PC-3 (cell line): ENCODE data around the gene IDE. TPM values are rescaled to one million over a fixed set of nuclear protein-coding genes. Genes with fewer than 3 reads are reported as not detected.
A peak's percentile ranks its signal among the peaks of the same experiment; 100 is the strongest.

Source experiments
- ATAC-seq: fragments of 200-7000 bp; cut with Tn5 transposase; 2 replicates; pipeline ENCODE4 v1.9.1; 2020; ENCODE audit warnings: mild to moderate bottlenecking, moderate library complexity
- BruUV-seq: library from RNA; stranded (reverse); fragments of 400-500 nt; replicated peaks from 2 replicates; lab custom pipeline; 2021; lab: Mats Ljungman, UMichigan
- CTCF ChIA-PET: fragments of 300-600 bp; sonication (Branson Sonifier 250); formaldehyde crosslinking; loops from one replicate; lab custom pipeline; 2022; ENCODE audit warnings: antibody characterized with exemption; lab: Charles Lee
- POLR2A ChIA-PET: fragments of 300-600 bp; sonication (Branson Sonifier 250); formaldehyde crosslinking; loops from one replicate; lab custom pipeline; 2022; ENCODE audit warnings: antibody characterized with exemption; ENCODE audit not compliant: unreplicated experiment; lab: Charles Lee
- DNase-seq: peaks from one replicate; pipeline ENCODE4 v3.0.0-alpha.2; 2015
- H2AFZ ChIP-seq: fragments of 300-600 bp; sonication (generic); 2 replicates; pipeline ENCODE4 v1.6.0; 2016; ENCODE audit warnings: antibody characterized with exemption, low read length
- H3F3A ChIP-seq: fragments of 300-600 bp; sonication (generic); one replicate; pipeline ENCODE4 v1.6.0; 2017; ENCODE audit warnings: antibody characterized with exemption, low read length, control low read depth, mild to moderate bottlenecking; ENCODE audit not compliant: unreplicated experiment
- H3K27ac ChIP-seq: fragments of 300-600 bp; sonication (generic); 2 replicates; pipeline ENCODE4 v1.5.1; 2016; ENCODE audit warnings: mild to moderate bottlenecking, low read length
- H3K27me3 ChIP-seq: fragments of 300-600 bp; sonication (generic); 2 replicates; pipeline ENCODE4 v1.6.1; 2016; ENCODE audit warnings: low read length, mixed read lengths
- H3K36me3 ChIP-seq: fragments of 300-600 bp; sonication (generic); 2 replicates; pipeline ENCODE4 v1.6.1; 2016; ENCODE audit warnings: low read depth, mixed run types, low read length, mixed read lengths
- H3K4me1 ChIP-seq: fragments of 300-600 bp; sonication (generic); 2 replicates; pipeline ENCODE4 v1.5.1; 2016; ENCODE audit warnings: low read length; ENCODE audit not compliant: insufficient read depth
- H3K4me2 ChIP-seq: fragments of 300-600 bp; sonication (generic); 2 replicates; pipeline ENCODE4 v1.6.0; 2016; ENCODE audit warnings: low read length
- H3K4me3 ChIP-seq: fragments of 300-600 bp; sonication (generic); 2 replicates; pipeline ENCODE4 v1.5.1; 2016; ENCODE audit warnings: mild to moderate bottlenecking, low read length, mixed read lengths
- H3K79me2 ChIP-seq: fragments of 300-600 bp; sonication (generic); 2 replicates; pipeline ENCODE4 v1.6.1; 2017; ENCODE audit warnings: low read length, mixed read lengths
- H3K9ac ChIP-seq: fragments of 300-600 bp; sonication (generic); 2 replicates; pipeline ENCODE4 v1.6.0; 2016; ENCODE audit warnings: mild to moderate bottlenecking, low read length
- H3K9me2 ChIP-seq: fragments of 300-600 bp; sonication (generic); replicated peaks from 2 replicates; pipeline ENCODE4 v1.6.1; 2016; ENCODE audit warnings: mixed run types, low read length, mixed read lengths
- H3K9me3 ChIP-seq: fragments of 300-600 bp; sonication (generic); 2 replicates; pipeline ENCODE4 v1.6.1; 2016; ENCODE audit warnings: low read length, mixed read lengths
- H4K20me1 ChIP-seq: fragments of 300-600 bp; sonication (generic); 2 replicates; pipeline ENCODE4 v1.6.1; 2016; ENCODE audit warnings: low read length, mixed read lengths
- EZH2 ChIP-seq: fragments of 300-600 bp; sonication (generic); IDR thresholded peaks from one replicate; pipeline ENCODE4 v1.6.1; 2017; ENCODE audit warnings: antibody characterized with exemption, mild to moderate bottlenecking, low read length; ENCODE audit not compliant: unreplicated experiment
- EZH2phosphoT487 ChIP-seq: fragments of 300-600 bp; sonication (generic); IDR thresholded peaks from 2 replicates; pipeline ENCODE4 v1.6.1; 2018; ENCODE audit warnings: mild to moderate bottlenecking, antibody characterized with exemption, low read length, borderline replicate concordance
- intact Hi-C: fragments of 100-400 bp; cut with micrococcal nuclease; formaldehyde crosslinking; loops from 2 replicates; pipeline ENCODE4 v1.9.0; 2023
- total RNA-seq: library from RNA; depleted of rRNA; stranded (reverse); fragments of >200 nt; gene quantifications from 2 replicates; pipeline ENCODE4 v1.2.3, GENCODE V29; 2014
- TF ChIP-seq, protein P1 (sequence below): fragments of 300-600 bp; sonication (generic); conservative IDR thresholded peaks from 2 replicates; pipeline ENCODE4 v1.5.1; 2017; ENCODE audit warnings: antibody characterized with exemption, low read depth, mild to moderate bottlenecking, low read length

The IDE gene
- total RNA-seq, 1 experiment from 2014 or later, result 28.7 TPM

DNA sequence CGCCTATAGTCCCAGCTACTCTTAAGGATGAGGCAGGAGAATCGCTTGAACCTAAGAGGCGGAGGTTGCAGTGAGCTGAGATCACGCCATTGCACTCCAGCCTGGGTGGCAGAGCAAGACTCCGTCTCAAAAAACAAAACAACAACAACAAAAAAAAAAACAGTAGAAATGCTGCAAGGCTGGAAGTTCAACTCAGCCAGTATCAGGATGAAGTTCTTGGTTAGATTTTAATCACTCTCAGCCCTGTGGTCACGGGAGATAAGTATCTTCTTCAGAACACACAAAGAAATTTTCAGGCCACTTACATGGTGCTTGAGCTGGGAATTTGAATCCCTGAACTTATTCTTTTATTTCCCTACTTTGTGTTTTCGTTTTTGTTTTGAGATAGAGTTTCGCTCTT lies 162.5 kb downstream of the IDE start:
- no peak overlapping the region for H3K4me2 ChIP-seq
- TF ChIP-seq EZH2phosphoT487, result no peak
- TF ChIP-seq EZH2, result no peak
- TF ChIP-seq, protein P1, sequence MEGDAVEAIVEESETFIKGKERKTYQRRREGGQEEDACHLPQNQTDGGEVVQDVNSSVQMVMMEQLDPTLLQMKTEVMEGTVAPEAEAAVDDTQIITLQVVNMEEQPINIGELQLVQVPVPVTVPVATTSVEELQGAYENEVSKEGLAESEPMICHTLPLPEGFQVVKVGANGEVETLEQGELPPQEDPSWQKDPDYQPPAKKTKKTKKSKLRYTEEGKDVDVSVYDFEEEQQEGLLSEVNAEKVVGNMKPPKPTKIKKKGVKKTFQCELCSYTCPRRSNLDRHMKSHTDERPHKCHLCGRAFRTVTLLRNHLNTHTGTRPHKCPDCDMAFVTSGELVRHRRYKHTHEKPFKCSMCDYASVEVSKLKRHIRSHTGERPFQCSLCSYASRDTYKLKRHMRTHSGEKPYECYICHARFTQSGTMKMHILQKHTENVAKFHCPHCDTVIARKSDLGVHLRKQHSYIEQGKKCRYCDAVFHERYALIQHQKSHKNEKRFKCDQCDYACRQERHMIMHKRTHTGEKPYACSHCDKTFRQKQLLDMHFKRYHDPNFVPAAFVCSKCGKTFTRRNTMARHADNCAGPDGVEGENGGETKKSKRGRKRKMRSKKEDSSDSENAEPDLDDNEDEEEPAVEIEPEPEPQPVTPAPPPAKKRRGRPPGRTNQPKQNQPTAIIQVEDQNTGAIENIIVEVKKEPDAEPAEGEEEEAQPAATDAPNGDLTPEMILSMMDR, result no peak
- H3K27ac ChIP-seq, result no peak overlapping the region
- ChIA-PET CTCF (no interaction called here), POLR2A (no interaction called here)
- DNase-seq (no peak), ATAC-seq (no peak)
- no peak overlapping the region for H2AFZ ChIP-seq
- no peaks in the 10 kb centered on the region for H3K9me2 ChIP-seq
- no peaks in the 10 kb centered on the region for H3K36me3 ChIP-seq
- no peaks in the 10 kb centered on the region for H3K9me3 ChIP-seq
- no TSS peak for BruUV-seq
- no peak overlapping the region for H3K9ac ChIP-seq
- no peak overlapping the region for H3K4me3 ChIP-seq
- H4K20me1 ChIP-seq, result no peaks in the 10 kb centered on the region
- H3K4me1 ChIP-seq, result peaks cover 21% of the 10 kb centered on the region
- intact Hi-C loops, result no loop called here
- no peaks in the 10 kb centered on the region for H3K79me2 ChIP-seq
- H3F3A ChIP-seq, result no peaks in the 10 kb centered on the region
- H3K27me3 ChIP-seq, result no peaks in the 10 kb centered on the region

DNA sequence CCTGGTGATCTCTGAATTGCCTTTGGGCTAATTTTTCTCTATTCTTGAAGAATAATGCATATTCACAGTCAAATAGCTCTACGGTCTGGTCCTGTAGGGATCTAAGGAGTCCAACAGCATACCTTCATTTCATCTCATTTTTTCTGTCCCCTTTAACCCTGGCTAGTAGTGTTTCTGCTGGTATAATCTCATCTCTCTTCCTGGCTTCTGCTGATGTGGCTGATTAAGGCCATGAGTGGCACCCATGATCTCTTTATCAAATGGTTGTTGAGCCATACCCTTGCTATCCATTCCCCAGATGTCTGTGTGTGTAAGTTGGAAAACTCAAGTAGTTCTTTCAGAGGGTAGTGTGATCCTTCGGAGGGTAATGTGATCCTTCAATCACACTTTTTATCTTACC lies 163.4 kb downstream of the IDE start:
- Histone ChIP-seq H3K4me1 (peaks cover 21% of the 10 kb centered on the region), H3F3A (no peaks in the 10 kb centered on the region), H3K79me2 (no peaks in the 10 kb centered on the region), H3K9ac (no peak overlapping the region), H3K9me2 (no peaks in the 10 kb centered on the region), H3K36me3 (no peaks in the 10 kb centered on the region), H3K9me3 (no peaks in the 10 kb centered on the region), H3K4me2 (no peak overlapping the region), H3K4me3 (no peak overlapping the region), H3K27me3 (no peaks in the 10 kb centered on the region), H3K27ac (no peak overlapping the region), H4K20me1 (no peaks in the 10 kb centered on the region), H2AFZ (no peak overlapping the region)
- CTCF ChIA-PET, result no interaction called here
- POLR2A ChIA-PET, result no interaction called here
- intact Hi-C loops, result no loop called here
- BruUV-seq, result no TSS peak
- DNase-seq, result no peak
- no peak for TF ChIP-seq EZH2
- TF ChIP-seq, protein P1, result no peak
- no peak for TF ChIP-seq EZH2phosphoT487
- no peak for ATAC-seq

- Histone ChIP-seq H4K20me1 (no peaks in the 10 kb centered on the region), H3K4me3 (no peak overlapping the region), H3K9me2 (no peaks in the 10 kb centered on the region), H3F3A (no peaks in the 10 kb centered on the region), H3K4me1 (peaks cover 21% of the 10 kb centered on the region), H3K9ac (no peak overlapping the region), H3K27ac (peak overlapping the region; percentile 78), H3K36me3 (no peaks in the 10 kb centered on the region), H3K4me2 (peak overlapping the region; percentile 61; the same call in 1 of the 2 replicates), H2AFZ (no peak overlapping the region), H3K79me2 (no peaks in the 10 kb centered on the region), H3K27me3 (no peaks in the 10 kb centered on the region), H3K9me3 (no peaks in the 10 kb centered on the region)
- DNase-seq (no peak), ATAC-seq (no peak)
- CTCF ChIA-PET, result no interaction called here
- POLR2A ChIA-PET, result no interaction called here
- intact Hi-C loops, result no loop called here
- no peak for TF ChIP-seq EZH2
- no peak for TF ChIP-seq EZH2phosphoT487
- BruUV-seq, result no TSS peak
These were observed 165.9 kb downstream of the IDE start for GRCh38 chr10:92408017-92408361.
